PFSK-1 (cell line): ENCODE results near the gene IFI27.

Experiments
- FOXP2 ChIP-seq: optimal IDR thresholded peaks from 2 replicates; pipeline ENCODE3; 2011; ENCODE audit warnings: borderline replicate concordance, control low read depth, inconsistent platforms; ENCODE audit not compliant: insufficient read depth; ENCODE audit errors: extremely low read length, extremely low read depth
- POLR2AphosphoS5 ChIP-seq: IDR thresholded peaks from 2 replicates; pipeline ENCODE4 v1.6.1; 2012; ENCODE audit warnings: low read depth, mild to moderate bottlenecking, control low read depth, low read length, moderate library complexity
- SIN3A ChIP-seq: IDR thresholded peaks from 2 replicates; pipeline ENCODE4 v1.6.1; 2012; ENCODE audit warnings: mild to moderate bottlenecking, low read length, moderate library complexity, borderline replicate concordance; ENCODE audit not compliant: insufficient read depth
- TAF1 ChIP-seq: IDR thresholded peaks from 2 replicates; pipeline ENCODE4 v1.6.1; 2012; ENCODE audit warnings: low read length, control low read depth, borderline replicate concordance; ENCODE audit not compliant: insufficient read depth
- TF ChIP-seq, protein P1 (sequence below), 2 experiments: IDR thresholded peaks; 2 replicates each; pipeline versions ENCODE4 v1.6.1 to v1.8.0; 2011 to 2012; ENCODE audit warnings: low read depth in 2 of 2, low read length in 2 of 2, control low read depth in 1 of 2, inconsistent platforms in 1 of 2, mild to moderate bottlenecking in 1 of 2, moderate library complexity in 1 of 2; ENCODE audit not compliant: insufficient read depth in 1 of 2

Gene IFI27

DNA sequence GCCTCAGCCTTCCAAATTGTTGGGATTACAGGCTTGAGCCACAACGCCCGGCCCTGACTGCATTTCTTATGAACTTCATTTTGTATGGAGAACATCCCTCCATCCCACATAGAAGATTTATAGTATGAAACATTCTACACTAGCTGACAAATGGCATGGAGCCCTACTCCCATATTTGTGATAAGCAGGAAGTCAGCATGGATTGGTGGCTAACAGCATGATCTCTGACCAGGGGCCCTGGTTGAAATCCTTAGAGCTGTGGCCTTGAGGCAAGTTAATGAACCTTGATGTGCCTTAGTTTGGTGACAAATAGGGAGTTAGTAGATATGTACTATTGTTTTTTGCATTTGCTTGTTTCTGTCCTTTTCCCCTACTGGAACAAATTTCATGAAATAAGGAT, 17.1 kb upstream of the IFI27 start:
- TF ChIP-seq, protein P1, sequence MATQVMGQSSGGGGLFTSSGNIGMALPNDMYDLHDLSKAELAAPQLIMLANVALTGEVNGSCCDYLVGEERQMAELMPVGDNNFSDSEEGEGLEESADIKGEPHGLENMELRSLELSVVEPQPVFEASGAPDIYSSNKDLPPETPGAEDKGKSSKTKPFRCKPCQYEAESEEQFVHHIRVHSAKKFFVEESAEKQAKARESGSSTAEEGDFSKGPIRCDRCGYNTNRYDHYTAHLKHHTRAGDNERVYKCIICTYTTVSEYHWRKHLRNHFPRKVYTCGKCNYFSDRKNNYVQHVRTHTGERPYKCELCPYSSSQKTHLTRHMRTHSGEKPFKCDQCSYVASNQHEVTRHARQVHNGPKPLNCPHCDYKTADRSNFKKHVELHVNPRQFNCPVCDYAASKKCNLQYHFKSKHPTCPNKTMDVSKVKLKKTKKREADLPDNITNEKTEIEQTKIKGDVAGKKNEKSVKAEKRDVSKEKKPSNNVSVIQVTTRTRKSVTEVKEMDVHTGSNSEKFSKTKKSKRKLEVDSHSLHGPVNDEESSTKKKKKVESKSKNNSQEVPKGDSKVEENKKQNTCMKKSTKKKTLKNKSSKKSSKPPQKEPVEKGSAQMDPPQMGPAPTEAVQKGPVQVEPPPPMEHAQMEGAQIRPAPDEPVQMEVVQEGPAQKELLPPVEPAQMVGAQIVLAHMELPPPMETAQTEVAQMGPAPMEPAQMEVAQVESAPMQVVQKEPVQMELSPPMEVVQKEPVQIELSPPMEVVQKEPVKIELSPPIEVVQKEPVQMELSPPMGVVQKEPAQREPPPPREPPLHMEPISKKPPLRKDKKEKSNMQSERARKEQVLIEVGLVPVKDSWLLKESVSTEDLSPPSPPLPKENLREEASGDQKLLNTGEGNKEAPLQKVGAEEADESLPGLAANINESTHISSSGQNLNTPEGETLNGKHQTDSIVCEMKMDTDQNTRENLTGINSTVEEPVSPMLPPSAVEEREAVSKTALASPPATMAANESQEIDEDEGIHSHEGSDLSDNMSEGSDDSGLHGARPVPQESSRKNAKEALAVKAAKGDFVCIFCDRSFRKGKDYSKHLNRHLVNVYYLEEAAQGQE (IDR thresholded peaks at IDR 0.05; ENCODE audit: insufficient read depth in 1 of 2, low read depth in 2 of 2, low read length in 2 of 2), result no peak
- TF ChIP-seq TAF1 (no peak), SIN3A (no peak)

DNA sequence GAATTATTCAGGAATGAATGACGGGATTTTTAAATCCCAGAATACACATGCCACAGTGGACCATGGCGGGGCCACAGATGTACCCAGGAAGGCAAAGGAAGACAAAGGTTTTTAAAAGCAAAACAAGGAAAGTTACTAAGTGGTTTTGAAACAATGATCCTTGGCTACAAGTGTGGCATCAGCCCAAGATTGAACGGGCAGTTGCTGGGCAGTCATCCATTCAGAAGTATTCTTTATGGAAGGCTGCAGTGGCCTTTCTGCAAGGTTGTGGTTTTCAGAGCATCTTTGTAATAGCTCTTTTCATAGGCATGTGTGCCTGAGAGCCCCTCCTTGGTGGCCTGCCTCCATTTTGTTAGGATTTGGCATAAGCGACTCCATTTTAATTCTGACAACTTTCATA, 13.4 kb upstream of the IFI27 start:
- no peak for TF ChIP-seq POLR2AphosphoS5
- no peak for TF ChIP-seq TAF1
- no peak for TF ChIP-seq FOXP2
- TF ChIP-seq, protein P1 (IDR thresholded peaks at IDR 0.05; ENCODE audit: insufficient read depth in 1 of 2, low read depth in 2 of 2, low read length in 2 of 2), result no peak
- no peak for TF ChIP-seq SIN3A

DNA sequence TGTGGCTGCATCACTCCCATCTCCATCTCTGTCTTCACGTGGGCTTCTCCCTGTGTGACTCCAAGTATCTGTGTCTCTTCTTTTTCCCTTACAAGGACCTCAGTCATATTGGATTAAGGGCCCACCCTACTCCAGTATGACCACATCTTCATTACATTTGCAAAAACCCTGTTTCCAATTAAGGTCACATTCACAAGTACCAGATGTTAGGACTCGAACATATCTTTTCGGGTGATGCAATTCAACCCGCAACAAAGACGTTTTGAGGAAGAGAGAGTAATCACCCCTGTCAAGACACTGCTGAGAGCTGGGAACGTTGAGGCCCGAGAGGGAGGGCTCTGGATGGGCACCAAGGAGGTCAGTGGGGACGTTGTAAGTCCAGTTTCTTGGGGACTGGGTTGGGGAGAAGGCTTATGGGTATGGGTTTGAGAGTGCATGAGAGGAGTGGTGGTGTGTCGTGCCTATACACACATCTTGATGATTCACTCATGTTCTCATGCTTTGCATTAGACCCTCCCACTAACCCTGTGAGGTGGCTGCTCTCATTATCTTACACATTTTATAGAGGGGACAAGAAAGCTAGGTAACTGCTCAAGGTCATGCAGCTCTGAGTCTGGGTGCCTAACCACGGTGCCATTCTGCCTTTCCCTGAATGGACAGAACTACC, 12.1 kb upstream of the IFI27 start:
- TF ChIP-seq SIN3A, result no peak
- TF ChIP-seq TAF1, result no peak
- TF ChIP-seq POLR2AphosphoS5, result no peak
- TF ChIP-seq, protein P1 (IDR thresholded peaks at IDR 0.05; ENCODE audit: insufficient read depth in 1 of 2, low read depth in 2 of 2, low read length in 2 of 2), result no peak
- no peak for TF ChIP-seq FOXP2

DNA sequence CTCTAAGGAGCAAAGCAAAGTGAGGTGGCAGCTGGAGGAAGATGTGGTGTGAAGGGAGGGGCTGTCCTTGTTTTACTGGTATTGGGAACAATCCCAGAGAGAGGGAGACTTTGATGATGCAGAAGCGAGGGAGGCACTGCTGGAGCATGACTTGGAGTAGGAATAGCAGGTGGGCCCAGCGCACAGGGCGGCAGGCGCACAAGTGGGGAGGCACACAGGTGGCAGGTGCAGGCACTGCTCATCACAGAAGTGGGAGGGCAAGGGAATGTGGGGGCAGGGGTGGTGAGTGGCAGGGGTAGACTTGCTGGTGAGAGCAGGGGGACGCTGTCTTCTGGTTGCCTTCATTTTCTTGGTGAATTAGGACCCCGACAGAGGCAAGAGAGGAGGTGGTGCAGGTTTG, 11.5 kb upstream of the IFI27 start:
- TF ChIP-seq TAF1 (no peak), SIN3A (no peak), FOXP2 (no peak), POLR2AphosphoS5 (no peak)
- TF ChIP-seq, protein P1 (IDR thresholded peaks at IDR 0.05; ENCODE audit: insufficient read depth in 1 of 2, low read depth in 2 of 2, low read length in 2 of 2), result no peak

DNA sequence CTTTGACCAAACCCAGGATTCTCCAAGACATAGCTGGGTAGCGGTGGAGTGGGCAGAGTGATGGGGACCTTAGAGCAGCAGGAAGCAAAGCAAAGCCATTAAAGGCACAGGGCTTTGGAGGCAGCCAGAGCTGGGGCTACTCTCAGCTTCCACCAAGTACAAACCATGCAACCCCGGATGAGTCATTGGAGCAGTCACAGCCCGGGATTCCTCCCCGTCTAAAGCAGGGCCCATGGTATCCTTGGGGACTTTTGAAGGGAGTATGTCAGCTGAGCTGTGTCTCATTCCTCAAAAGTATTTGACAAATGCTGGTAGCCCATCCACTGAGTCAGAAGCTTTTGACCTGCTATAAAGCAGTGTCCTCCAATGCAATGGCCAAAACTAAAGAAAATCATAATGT, 9.7 kb upstream of the IFI27 start:
- TF ChIP-seq, protein P1 (IDR thresholded peaks at IDR 0.05; ENCODE audit: insufficient read depth in 1 of 2, low read depth in 2 of 2, low read length in 2 of 2), result no peak
- TF ChIP-seq FOXP2 (no peak), POLR2AphosphoS5 (no peak), TAF1 (no peak), SIN3A (no peak)
